HepG2 (cell line): ENCODE measurements around the gene LRRC3. TPM values are rescaled to one million over a fixed set of nuclear protein-coding genes. Genes with fewer than 3 reads are reported as not detected.
A peak's percentile ranks its signal among the peaks of the same experiment; 100 is the strongest.

Experiments used
- AHR ChIP-seq: IDR thresholded peaks from 2 replicates; pipeline ENCODE4 v1.6.1; 2018; ENCODE audit warnings: missing genetic modification reagents, missing compliant biosample characterization
- BORCS8-MEF2B ChIP-seq: sonication (generic); formaldehyde crosslinking; IDR thresholded peaks from 2 replicates; pipeline ENCODE4 v1.8.0; 2022; ENCODE audit warnings: mild to moderate bottlenecking, missing genetic modification reagents
- CHD2 ChIP-seq: IDR thresholded peaks from 2 replicates; pipeline ENCODE4 v1.6.1; 2011; ENCODE audit warnings: low read depth, low read length, improper control_type of control experiment
- ELF4 ChIP-seq: sonication (generic); formaldehyde crosslinking; IDR thresholded peaks from 2 replicates; pipeline ENCODE4 v1.5.0; 2020; ENCODE audit warnings: missing genetic modification reagents, mild to moderate bottlenecking, moderate library complexity, borderline replicate concordance
- FOXK2 ChIP-seq: fragments of 450-650 bp; IDR thresholded peaks from 2 replicates; pipeline ENCODE4 v1.6.1; 2016
- FOXO1 ChIP-seq: sonication (generic); formaldehyde crosslinking; IDR thresholded peaks from 2 replicates; pipeline ENCODE4 v1.4.0; 2020; ENCODE audit warnings: missing genetic modification reagents
- HNRNPK ChIP-seq: fragments of 200-400 bp; formaldehyde crosslinking; IDR thresholded peaks from 2 replicates; pipeline ENCODE4 v1.6.1; 2018; ENCODE audit warnings: low read length, low read depth, moderate library complexity, mild to moderate bottlenecking; ENCODE audit not compliant: poor library complexity, severe bottlenecking
- HNRNPL ChIP-seq: fragments of 200-400 bp; formaldehyde crosslinking; IDR thresholded peaks from 2 replicates; pipeline ENCODE4 v1.6.1; 2017; ENCODE audit warnings: mild to moderate bottlenecking, low read depth, low read length
- IKZF5 ChIP-seq: IDR thresholded peaks from 2 replicates; pipeline ENCODE4 v1.6.1; 2018; ENCODE audit warnings: missing genetic modification reagents, mild to moderate bottlenecking, missing compliant biosample characterization
- JUNB ChIP-seq: sonication (generic); formaldehyde crosslinking; IDR thresholded peaks from 2 replicates; pipeline ENCODE4 v1.8.0; 2022; ENCODE audit warnings: missing genetic modification reagents, mild to moderate bottlenecking, borderline replicate concordance
- KAT8 ChIP-seq: IDR thresholded peaks from 2 replicates; pipeline ENCODE4 v1.6.1; 2016; ENCODE audit warnings: missing genetic modification reagents, missing compliant biosample characterization
- LCORL ChIP-seq, 2 experiments: fragments of 450-650 bp in 1 of 2; sonication (generic) in 1 of 2; formaldehyde crosslinking in 1 of 2; IDR thresholded peaks; 2 replicates each; pipeline versions ENCODE4 v1.5.0 to v1.6.1; 2017 to 2020; ENCODE audit warnings: antibody characterized with exemption in 1 of 2, missing genetic modification reagents in 1 of 2
- PRDM4 ChIP-seq: sonication (generic); formaldehyde crosslinking; IDR thresholded peaks from 2 replicates; pipeline ENCODE4 v1.9.0; 2021; ENCODE audit warnings: missing genetic modification reagents, borderline replicate concordance
- SAP130 ChIP-seq: IDR thresholded peaks from 2 replicates; pipeline ENCODE4 v1.6.1; 2016; ENCODE audit warnings: low read depth
- ZNF143 ChIP-seq: sonication (generic); formaldehyde crosslinking; IDR thresholded peaks from 2 replicates; pipeline ENCODE4 v1.4.0; 2020; ENCODE audit warnings: missing genetic modification reagents
- ZNF230 ChIP-seq: sonication (generic); formaldehyde crosslinking; IDR thresholded peaks from 2 replicates; pipeline ENCODE4 v1.4.0; 2020; ENCODE audit warnings: mild to moderate bottlenecking, missing genetic modification reagents
- ZNF616 ChIP-seq: sonication (generic); formaldehyde crosslinking; IDR thresholded peaks from 2 replicates; pipeline ENCODE4 v1.5.0; 2020; ENCODE audit warnings: low read depth, mild to moderate bottlenecking, missing genetic modification reagents
- ZNF710 ChIP-seq: sonication (generic); formaldehyde crosslinking; IDR thresholded peaks from 2 replicates; pipeline ENCODE4 v1.5.0; 2020; ENCODE audit warnings: mild to moderate bottlenecking, missing genetic modification reagents, borderline replicate concordance
- ZZZ3 ChIP-seq: sonication (generic); formaldehyde crosslinking; IDR thresholded peaks from 2 replicates; pipeline ENCODE4 v1.4.0; 2020; ENCODE audit warnings: missing genetic modification reagents, mild to moderate bottlenecking, borderline replicate concordance
- polyA plus RNA-seq, 8 experiments: library from polyadenylated mRNA; depleted of rRNA in 3 of 8; stranded (reverse) in 7 of 8; unstranded in 1 of 8; fragments of >200 nt; fragmentation: Illumina TruSeq in 4 of 8; extraction: Trizol in 4 of 8; gene quantifications; 2 replicates each; pipeline versions ENCODE4 v1.2.1 to v1.2.3, GENCODE V29; 2011 to 2016; ENCODE audit warnings: low read depth in 4 of 8, missing spikeins in 1 of 8, mixed read lengths in 1 of 8; ENCODE audit not compliant: insufficient read depth in 1 of 8
- total RNA-seq, 5 experiments: library from RNA; depleted of rRNA; stranded (reverse); fragments of >200 nt; fragmentation: Illumina TruSeq; extraction: Trizol; gene quantifications; 2 replicates each; pipeline ENCODE4 v1.2.3, GENCODE V29; 2016; ENCODE audit warnings: low read depth in 1 of 5
- TF ChIP-seq, protein P1 (sequence below): sonication (generic); formaldehyde crosslinking; conservative IDR thresholded peaks from 2 replicates; pipeline ENCODE4 v1.8.0; 2022; ENCODE audit warnings: low read depth, missing genetic modification reagents
- TF ChIP-seq, protein P2 (sequence below): IDR thresholded peaks from 2 replicates; pipeline ENCODE4 v1.6.1; 2016; ENCODE audit warnings: mild to moderate bottlenecking

The LRRC3 gene
- total and polyA plus RNA-seq, 2 of the 13 experiments (the other 11 are each of a cell fraction or from before 2014, with no cell fraction given): 4.8 to 16.5 TPM

GRCh38 chr21:44483288-44484237 lies 28.3 kb downstream of the LRRC3 start (continued):
- TF ChIP-seq, protein P1, sequence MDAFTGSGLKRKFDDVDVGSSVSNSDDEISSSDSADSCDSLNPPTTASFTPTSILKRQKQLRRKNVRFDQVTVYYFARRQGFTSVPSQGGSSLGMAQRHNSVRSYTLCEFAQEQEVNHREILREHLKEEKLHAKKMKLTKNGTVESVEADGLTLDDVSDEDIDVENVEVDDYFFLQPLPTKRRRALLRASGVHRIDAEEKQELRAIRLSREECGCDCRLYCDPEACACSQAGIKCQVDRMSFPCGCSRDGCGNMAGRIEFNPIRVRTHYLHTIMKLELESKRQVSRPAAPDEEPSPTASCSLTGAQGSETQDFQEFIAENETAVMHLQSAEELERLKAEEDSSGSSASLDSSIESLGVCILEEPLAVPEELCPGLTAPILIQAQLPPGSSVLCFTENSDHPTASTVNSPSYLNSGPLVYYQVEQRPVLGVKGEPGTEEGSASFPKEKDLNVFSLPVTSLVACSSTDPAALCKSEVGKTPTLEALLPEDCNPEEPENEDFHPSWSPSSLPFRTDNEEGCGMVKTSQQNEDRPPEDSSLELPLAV (CRISPR knock-in tag): no peak
- no peak for TF ChIP-seq ZNF710 (CRISPR knock-in tag)
- TF ChIP-seq ZNF143 (CRISPR knock-in tag): no peak
- no peak for TF ChIP-seq FOXO1 (CRISPR knock-in tag)
- no peak for TF ChIP-seq JUNB
- TF ChIP-seq KAT8 (CRISPR knock-in tag): no peak
- no peak for TF ChIP-seq PRDM4 (CRISPR knock-in tag)
- no peak for TF ChIP-seq CHD2
- TF ChIP-seq HNRNPK: no peak
- no peak for TF ChIP-seq LCORL (IDR thresholded peaks at IDR 0.05)
- no peak; the same call in 1 of the 2 replicates for TF ChIP-seq LCORL (CRISPR knock-in tag; IDR thresholded peaks at IDR 0.05)
- no peak for TF ChIP-seq ZNF230 (CRISPR knock-in tag)
- no peak for TF ChIP-seq IKZF5 (CRISPR knock-in tag)
- no peak for TF ChIP-seq ELF4 (CRISPR knock-in tag)
- 0 out of 2 replicates have a peak, but pooled peaks have one; percentile 28 for TF ChIP-seq ZNF616
- TF ChIP-seq SAP130 (CRISPR knock-in tag): no peak
- TF ChIP-seq BORCS8-MEF2B (CRISPR knock-in tag): no peak
- TF ChIP-seq FOXK2: no peak
- no peak for TF ChIP-seq ZZZ3 (CRISPR knock-in tag)
- TF ChIP-seq HNRNPL: no peak
- TF ChIP-seq, protein P2, sequence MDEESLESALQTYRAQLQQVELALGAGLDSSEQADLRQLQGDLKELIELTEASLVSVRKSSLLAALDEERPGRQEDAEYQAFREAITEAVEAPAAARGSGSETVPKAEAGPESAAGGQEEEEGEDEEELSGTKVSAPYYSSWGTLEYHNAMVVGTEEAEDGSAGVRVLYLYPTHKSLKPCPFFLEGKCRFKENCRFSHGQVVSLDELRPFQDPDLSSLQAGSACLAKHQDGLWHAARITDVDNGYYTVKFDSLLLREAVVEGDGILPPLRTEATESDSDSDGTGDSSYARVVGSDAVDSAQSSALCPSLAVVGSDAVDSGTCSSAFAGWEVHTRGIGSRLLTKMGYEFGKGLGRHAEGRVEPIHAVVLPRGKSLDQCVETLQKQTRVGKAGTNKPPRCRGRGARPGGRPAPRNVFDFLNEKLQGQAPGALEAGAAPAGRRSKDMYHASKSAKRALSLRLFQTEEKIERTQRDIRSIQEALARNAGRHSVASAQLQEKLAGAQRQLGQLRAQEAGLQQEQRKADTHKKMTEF (CRISPR knock-in tag): no peak
- TF ChIP-seq AHR (CRISPR knock-in tag): no peak
